Keratinocyte (primary cell): Measurements from ENCODE around the gene UQCRC1. TPM values are rescaled to one million over a fixed set of nuclear protein-coding genes. Genes with fewer than 3 reads are reported as not detected.

ENCODE experiments used
- DNase-seq: peaks from one replicate; pipeline ENCODE4 v3.0.0-alpha.2; 2011; ENCODE audit warnings: low read depth, missing footprints, low spot score
- FAIRE-seq: peaks from 2 replicates; lab custom pipeline; 2011; peaks lifted over from hg19 to GRCh38; lab: Jason Lieb, UNC
- H2AFZ ChIP-seq: 2 replicates; pipeline ENCODE4 v1.6.0; 2012; ENCODE audit warnings: low read length, control low read depth, inconsistent platforms; ENCODE audit not compliant: control insufficient read depth
- H3K27ac ChIP-seq: 2 replicates; pipeline ENCODE4 v1.5.1; 2011; ENCODE audit warnings: low read length; ENCODE audit not compliant: control insufficient read depth, insufficient read depth
- H3K27me3 ChIP-seq: 3 replicates; pipeline ENCODE4 v1.6.0; 2011; ENCODE audit warnings: low read length; ENCODE audit not compliant: control insufficient read depth, insufficient read depth; ENCODE audit errors: extremely low read depth
- H3K36me3 ChIP-seq, 2 experiments: 2 replicates in 1 of 2; 3 replicates in 1 of 2; pipeline ENCODE4 v1.5.1; 2011; ENCODE audit warnings: low read length in 2 of 2, mild to moderate bottlenecking in 1 of 2; ENCODE audit not compliant: control insufficient read depth in 2 of 2, insufficient read depth in 2 of 2; ENCODE audit errors: extremely low read depth in 1 of 2
- H3K4me1 ChIP-seq: 3 replicates; pipeline ENCODE4 v1.5.1; 2011; ENCODE audit warnings: low read length; ENCODE audit not compliant: control insufficient read depth, insufficient read depth; ENCODE audit errors: extremely low read depth
- H3K4me2 ChIP-seq: 3 replicates; pipeline ENCODE4 v1.6.0; 2011; ENCODE audit warnings: low read depth, low read length; ENCODE audit not compliant: control insufficient read depth, insufficient read depth; ENCODE audit errors: extremely low read depth
- H3K4me3 ChIP-seq, 3 experiments: fragments of 200-600 bp in 1 of 3; sonication (generic) in 1 of 3; 2 replicates in 2 of 3; 3 replicates in 1 of 3; pipeline ENCODE4 v1.5.1; 2011 to 2016; ENCODE audit warnings: low read length in 3 of 3, mild to moderate bottlenecking in 3 of 3, control low read depth in 2 of 3, inconsistent platforms in 1 of 3, low read depth in 1 of 3, mixed read lengths in 1 of 3, mixed run types in 1 of 3, moderate library complexity in 1 of 3; ENCODE audit not compliant: control insufficient read depth in 2 of 3, insufficient read depth in 2 of 3; ENCODE audit errors: extremely low read depth in 1 of 3
- H3K79me2 ChIP-seq: 2 replicates; pipeline ENCODE4 v1.6.0; 2012; ENCODE audit warnings: low read length; ENCODE audit not compliant: control insufficient read depth, insufficient read depth
- H3K9ac ChIP-seq: 3 replicates; pipeline ENCODE4 v1.6.0; 2011; ENCODE audit warnings: low read length; ENCODE audit not compliant: control insufficient read depth, insufficient read depth; ENCODE audit errors: extremely low read depth
- H3K9me1 ChIP-seq: 3 replicates; pipeline ENCODE4 v1.6.0; 2011; ENCODE audit warnings: low read length; ENCODE audit not compliant: control insufficient read depth, insufficient read depth; ENCODE audit errors: extremely low read depth
- H3K9me3 ChIP-seq: 2 replicates; pipeline ENCODE4 v1.5.1; 2012; ENCODE audit warnings: low read depth, low read length; ENCODE audit not compliant: control insufficient read depth
- H4K20me1 ChIP-seq: 3 replicates; pipeline ENCODE4 v1.6.0; 2011; ENCODE audit warnings: low read length; ENCODE audit not compliant: control insufficient read depth, insufficient read depth; ENCODE audit errors: extremely low read depth
- EZH2 ChIP-seq: IDR thresholded peaks from one replicate; pipeline ENCODE4 v1.6.1; 2012; ENCODE audit warnings: inconsistent platforms, mild to moderate bottlenecking, low read length, moderate library complexity
- dilution Hi-C: fragments of 300-500 bp; cut with MboI; formaldehyde crosslinking; loops from one replicate; pipeline ENCODE4 v1.7.0; 2020; ENCODE audit warnings: low sequenced_read_pairs; ENCODE audit not compliant: extremely low pct_ligation_motif_present
- polyA plus RNA-seq, 5 experiments: library from polyadenylated mRNA; depleted of rRNA in 3 of 5; stranded (reverse) in 3 of 5; stranded (forward) in 1 of 5; unstranded in 1 of 5; fragments of >200 nt; gene quantifications; 1 replicate in 1 of 5; 2 replicates in 3 of 5; 3 replicates in 1 of 5; pipeline versions ENCODE4 v1.2.1 to v1.2.3, GENCODE V29; 2011 to 2012; ENCODE audit warnings: missing spikeins in 2 of 5, low read depth in 1 of 5, low replicate concordance in 1 of 5
- TF ChIP-seq, protein P1 (sequence below), 3 experiments: IDR thresholded peaks in 1 of 3; conservative IDR thresholded peaks in 1 of 3; optimal IDR thresholded peaks in 1 of 3; 2 replicates in 2 of 3; 3 replicates in 1 of 3; pipeline versions ENCODE3 to v1.5.1; 2011; ENCODE audit warnings: low read length in 3 of 3, mild to moderate bottlenecking in 3 of 3, moderate library complexity in 2 of 3, control low read depth in 1 of 3, inconsistent platforms in 1 of 3; ENCODE audit not compliant: insufficient read depth in 2 of 3; ENCODE audit errors: extremely low read depth in 1 of 3

UQCRC1 gene
- polyA plus RNA-seq, 1 donor (not counting 4 experiments of a cell fraction or from before 2014, with no cell fraction given) = 440 TPM

DNA sequence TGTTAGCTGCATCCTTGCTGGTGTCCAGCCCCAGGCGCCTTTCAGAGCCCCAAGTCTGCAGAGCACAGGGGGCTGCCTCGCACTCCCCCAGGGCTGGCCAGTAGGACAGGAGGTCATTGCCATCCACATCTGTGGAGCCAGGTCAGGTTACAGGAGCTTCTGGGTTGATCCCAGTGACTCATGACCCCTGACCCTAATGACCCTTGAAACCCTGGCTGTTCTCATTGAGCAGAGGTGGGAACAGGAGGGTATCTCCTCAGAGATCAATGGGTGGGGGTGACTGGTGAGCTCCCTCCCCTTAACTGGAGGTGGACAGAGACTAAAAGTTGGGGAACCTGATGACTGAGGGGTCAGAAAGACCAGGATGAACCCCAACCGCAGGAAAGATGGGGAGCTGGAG is 31.9 kb upstream of the UQCRC1 start:
- TF ChIP-seq, protein P1, sequence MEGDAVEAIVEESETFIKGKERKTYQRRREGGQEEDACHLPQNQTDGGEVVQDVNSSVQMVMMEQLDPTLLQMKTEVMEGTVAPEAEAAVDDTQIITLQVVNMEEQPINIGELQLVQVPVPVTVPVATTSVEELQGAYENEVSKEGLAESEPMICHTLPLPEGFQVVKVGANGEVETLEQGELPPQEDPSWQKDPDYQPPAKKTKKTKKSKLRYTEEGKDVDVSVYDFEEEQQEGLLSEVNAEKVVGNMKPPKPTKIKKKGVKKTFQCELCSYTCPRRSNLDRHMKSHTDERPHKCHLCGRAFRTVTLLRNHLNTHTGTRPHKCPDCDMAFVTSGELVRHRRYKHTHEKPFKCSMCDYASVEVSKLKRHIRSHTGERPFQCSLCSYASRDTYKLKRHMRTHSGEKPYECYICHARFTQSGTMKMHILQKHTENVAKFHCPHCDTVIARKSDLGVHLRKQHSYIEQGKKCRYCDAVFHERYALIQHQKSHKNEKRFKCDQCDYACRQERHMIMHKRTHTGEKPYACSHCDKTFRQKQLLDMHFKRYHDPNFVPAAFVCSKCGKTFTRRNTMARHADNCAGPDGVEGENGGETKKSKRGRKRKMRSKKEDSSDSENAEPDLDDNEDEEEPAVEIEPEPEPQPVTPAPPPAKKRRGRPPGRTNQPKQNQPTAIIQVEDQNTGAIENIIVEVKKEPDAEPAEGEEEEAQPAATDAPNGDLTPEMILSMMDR (optimal IDR thresholded peaks at IDR 0.05 in 1 of 3, IDR thresholded peaks at IDR 0.05 in 1 of 3, conservative IDR thresholded peaks at IDR 0.05 in 1 of 3; ENCODE audit: extremely low read depth in 1 of 3, insufficient read depth in 2 of 3, low read length in 3 of 3) = no peak
- no peak for TF ChIP-seq EZH2
- FAIRE-seq (no peak), DNase-seq (no peak)
- Histone ChIP-seq H3K9me3 (no peaks in the 10 kb centered on the region), H3K4me1 (no peaks in the 10 kb centered on the region), H3K9ac (no peak overlapping the region), H3K27me3 (peaks cover 4% of the 10 kb centered on the region), H3K27ac (no peak overlapping the region), H3K79me2 (no peaks in the 10 kb centered on the region), H3K4me2 (no peak overlapping the region), H4K20me1 (no peaks in the 10 kb centered on the region), H3K36me3 (no peaks in the 10 kb centered on the region), H3K4me3 (no peak overlapping the region), H3K9me1 (no peaks in the 10 kb centered on the region), H2AFZ (no peak overlapping the region)
- dilution Hi-C loops = no loop called here

DNA sequence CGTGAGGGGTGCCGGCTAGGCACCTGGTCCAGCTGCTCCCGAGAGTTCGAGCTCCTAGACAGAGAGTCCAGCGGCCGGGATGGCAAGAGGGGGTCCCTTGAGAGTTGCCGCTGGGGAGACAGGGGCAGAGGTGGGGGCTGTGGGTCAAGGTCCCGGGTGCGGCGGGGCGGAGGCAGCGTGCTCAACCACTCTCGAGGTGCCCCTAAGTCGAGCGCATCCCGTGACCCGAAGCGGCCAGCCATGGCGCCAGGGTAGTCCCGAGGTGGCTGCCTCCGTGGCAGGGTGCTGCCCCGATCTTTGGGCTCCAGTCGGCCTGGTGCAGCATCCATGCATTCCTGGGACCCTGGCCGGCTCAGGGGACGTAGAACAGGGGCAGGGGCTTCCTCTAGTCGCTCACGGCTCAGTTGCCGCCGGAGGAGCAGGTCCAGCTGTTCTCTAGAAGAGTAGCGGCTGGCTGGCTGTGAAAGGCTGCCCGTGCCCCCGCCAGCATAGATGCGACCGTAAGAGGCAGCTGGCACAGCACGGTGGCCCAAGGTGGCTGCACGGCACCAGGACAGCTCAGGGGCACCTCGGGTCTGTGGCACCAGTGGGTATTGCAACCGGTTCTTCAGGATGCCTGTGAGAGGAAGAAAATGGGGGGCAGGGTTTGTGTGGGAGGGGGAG is 30.6 kb upstream of the UQCRC1 start:
- no peaks in the 10 kb centered on the region for H3K36me3 ChIP-seq
- FAIRE-seq (no peak), DNase-seq (no peak)
- H2AFZ ChIP-seq = no peak overlapping the region
- H4K20me1 ChIP-seq = no peaks in the 10 kb centered on the region
- no peak for TF ChIP-seq EZH2
- TF ChIP-seq, protein P1 (optimal IDR thresholded peaks at IDR 0.05 in 1 of 3, IDR thresholded peaks at IDR 0.05 in 1 of 3, conservative IDR thresholded peaks at IDR 0.05 in 1 of 3; ENCODE audit: extremely low read depth in 1 of 3, insufficient read depth in 2 of 3, low read length in 3 of 3) = no peak
- dilution Hi-C loops = no loop called here
- H3K4me3 ChIP-seq = no peak overlapping the region
- no peak overlapping the region for H3K27ac ChIP-seq
- peaks cover 4% of the 10 kb centered on the region for H3K27me3 ChIP-seq
- peaks cover 6% of the 10 kb centered on the region for H3K4me1 ChIP-seq
- H3K79me2 ChIP-seq = no peaks in the 10 kb centered on the region
- no peak overlapping the region for H3K4me2 ChIP-seq
- H3K9ac ChIP-seq = no peak overlapping the region
- H3K9me3 ChIP-seq = no peaks in the 10 kb centered on the region
- H3K9me1 ChIP-seq = no peaks in the 10 kb centered on the region
